ENCODE results near the gene TLR10.

DNA sequence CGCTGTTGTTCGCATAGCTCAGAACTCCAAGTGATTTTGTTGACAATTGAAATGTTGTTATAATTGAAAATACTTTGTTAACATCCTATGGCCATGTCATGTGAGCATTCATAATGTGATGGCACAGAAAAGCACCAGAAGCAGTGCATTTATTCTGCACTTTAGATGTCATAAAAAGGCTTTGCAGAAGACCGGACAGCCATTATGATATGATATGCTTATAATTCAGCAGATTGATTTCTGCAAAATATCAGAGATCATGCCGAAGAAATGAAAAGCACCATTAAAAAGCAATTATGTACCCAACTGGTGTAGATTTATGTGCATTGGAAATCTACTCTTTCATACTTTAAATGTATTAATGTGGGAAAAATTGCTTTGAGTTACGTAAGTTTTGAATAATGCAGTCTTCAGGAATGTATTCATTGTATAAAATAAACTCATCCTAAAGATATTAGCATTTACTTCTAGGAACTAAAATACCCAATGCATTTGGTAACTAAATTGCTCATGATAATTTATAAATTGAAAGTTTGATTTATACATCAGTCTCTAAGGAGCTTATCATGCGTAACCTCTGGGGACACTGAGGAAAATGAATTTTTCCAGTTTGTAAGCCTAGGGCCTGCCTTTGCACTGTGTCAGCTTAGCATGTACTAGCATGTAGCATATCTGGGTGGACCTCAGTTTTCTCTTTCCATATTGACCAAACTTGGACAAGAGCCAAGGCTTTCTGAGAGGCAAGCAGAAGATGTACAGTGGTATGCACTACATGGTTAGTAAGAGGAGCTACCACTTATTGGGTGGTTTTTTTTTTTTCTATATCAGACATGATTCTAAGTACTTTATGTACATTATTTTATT lies 43.6 kb downstream of the TLR10 start:
- TF ChIP-seq, protein P1, sequence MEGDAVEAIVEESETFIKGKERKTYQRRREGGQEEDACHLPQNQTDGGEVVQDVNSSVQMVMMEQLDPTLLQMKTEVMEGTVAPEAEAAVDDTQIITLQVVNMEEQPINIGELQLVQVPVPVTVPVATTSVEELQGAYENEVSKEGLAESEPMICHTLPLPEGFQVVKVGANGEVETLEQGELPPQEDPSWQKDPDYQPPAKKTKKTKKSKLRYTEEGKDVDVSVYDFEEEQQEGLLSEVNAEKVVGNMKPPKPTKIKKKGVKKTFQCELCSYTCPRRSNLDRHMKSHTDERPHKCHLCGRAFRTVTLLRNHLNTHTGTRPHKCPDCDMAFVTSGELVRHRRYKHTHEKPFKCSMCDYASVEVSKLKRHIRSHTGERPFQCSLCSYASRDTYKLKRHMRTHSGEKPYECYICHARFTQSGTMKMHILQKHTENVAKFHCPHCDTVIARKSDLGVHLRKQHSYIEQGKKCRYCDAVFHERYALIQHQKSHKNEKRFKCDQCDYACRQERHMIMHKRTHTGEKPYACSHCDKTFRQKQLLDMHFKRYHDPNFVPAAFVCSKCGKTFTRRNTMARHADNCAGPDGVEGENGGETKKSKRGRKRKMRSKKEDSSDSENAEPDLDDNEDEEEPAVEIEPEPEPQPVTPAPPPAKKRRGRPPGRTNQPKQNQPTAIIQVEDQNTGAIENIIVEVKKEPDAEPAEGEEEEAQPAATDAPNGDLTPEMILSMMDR (IDR thresholded peaks at IDR 0.05), result no peak
- TF ChIP-seq POLR2A (IDR thresholded peaks at IDR 0.05) (no peak), POLR2AphosphoS5 (IDR thresholded peaks at IDR 0.05) (no peak)

All from breast epithelium (tissue), 3 donors.